Testis (tissue), 2 donors: ENCODE results near the gene PDE12.

Experiments
- CTCF ChIP-seq, 3 experiments: fragments of 450-650 bp in 2 of 3; fragments of 200-600 bp in 1 of 3; sonication (generic) in 1 of 3; IDR thresholded peaks; one replicate each; pipeline ENCODE4 v1.5.1; 2016 to 2019; ENCODE audit warnings: antibody characterized with exemption in 3 of 3, mild to moderate bottlenecking in 2 of 3, moderate library complexity in 1 of 3
- POLR2A ChIP-seq: fragments of 450-650 bp; IDR thresholded peaks from one replicate; pipeline ENCODE4 v1.6.1; 2017; ENCODE audit warnings: antibody characterized with exemption, mild to moderate bottlenecking, moderate library complexity

- TF ChIP-seq CTCF (IDR thresholded peaks at IDR 0.05) (no peak), POLR2A (no peak)
These were observed 498 bp downstream of the PDE12 start for GRCh38 chr3:57556459-57557084.
